Heart right ventricle (tissue), 16 donors: Measurements from ENCODE around the gene OLFM1. TPM values are rescaled to one million over a fixed set of nuclear protein-coding genes. Genes with fewer than 3 reads are reported as not detected.

Source experiments
- ATAC-seq, 8 donors: fragments of 200-7000 bp; cut with Tn5 transposase; one replicate each; pipeline ENCODE4 v1.9.1; 2020; ENCODE audit warnings: mild to moderate bottlenecking in 8 of 8, moderate library complexity in 8 of 8, moderate number of reproducible peaks in 1 of 8
- DNase-seq, 2 donors: peaks; one replicate each; pipeline ENCODE4 v3.0.0-alpha.2; 2020
- H3K27ac ChIP-seq, 10 donors: fragments of 200-600 bp; sonication (generic) in 2 of 10; one replicate each; pipeline versions ENCODE4 v1.5.0 to v1.8.0; 2020 to 2022; ENCODE audit warnings: mild to moderate bottlenecking in 3 of 10
- H3K27me3 ChIP-seq, 7 donors: fragments of 200-600 bp; one replicate each; pipeline ENCODE4 v1.8.0; 2021 to 2022; ENCODE audit warnings: mild to moderate bottlenecking in 2 of 7
- H3K36me3 ChIP-seq, 9 donors: fragments of 200-600 bp; sonication (generic) in 1 of 9; one replicate each; pipeline versions ENCODE4 v1.5.0 to v1.8.0; 2020 to 2022; ENCODE audit warnings: mild to moderate bottlenecking in 2 of 9
- H3K4me1 ChIP-seq, 9 donors: fragments of 200-600 bp; sonication (generic) in 1 of 9; one replicate each; pipeline versions ENCODE4 v1.5.0 to v1.8.0; 2020 to 2022; ENCODE audit warnings: mild to moderate bottlenecking in 4 of 9
- H3K4me3 ChIP-seq, 10 donors: fragments of 200-600 bp; sonication (generic) in 2 of 10; one replicate each; pipeline versions ENCODE4 v1.5.0 to v1.8.0; 2020 to 2022; ENCODE audit warnings: mild to moderate bottlenecking in 7 of 10, moderate library complexity in 2 of 10
- H3K9me3 ChIP-seq, 11 donors: fragments of 200-600 bp in 10 of 11; sonication (generic) in 2 of 11; one replicate each; pipeline versions ENCODE4 v1.5.0 to v1.8.0; 2013 to 2022; ENCODE audit warnings: mild to moderate bottlenecking in 2 of 11, control low read depth in 1 of 11, moderate library complexity in 1 of 11
- WGBS, 2 donors: extraction: QIAGEN DNeasy Blood & Tissue Kit; methylation state at CpG; one replicate each; pipeline ENCODE4 v1.1.7; 2013; ENCODE audit warnings: inconsistent platforms in 1 of 2; 5-methylcytosine and 5-hydroxymethylcytosine counted together
- intact Hi-C, 10 donors: fragments of 100-400 bp; cut with DNase I; formaldehyde crosslinking; loops; one replicate each; pipeline versions ENCODE4 v1.11.1 to v1.14.2; 2022
- polyA plus RNA-seq, 2 donors: library from polyadenylated mRNA; stranded (reverse); fragments of 200-250 nt; gene quantifications; one replicate each; pipeline ENCODE4 v1.2.3, GENCODE V29; 2013
- total RNA-seq, 10 donors: library from RNA; stranded (reverse); fragmentation: NEBNext Ultra II Directional in 3 of 10; extraction: Animal tissue kit (Norgen Biotek cat#: 25700) in 3 of 10; gene quantifications; one replicate each; pipeline versions ENCODE4 v1.2.1 to v1.2.4, GENCODE V29; 2021 to 2023
- TF ChIP-seq, protein P1 (sequence below), 9 donors: fragments of 200-600 bp; sonication (generic) in 2 of 9; IDR thresholded peaks; one replicate each; pipeline versions ENCODE4 v1.5.0 to v1.8.0; 2021 to 2022; ENCODE audit warnings: antibody characterized with exemption in 9 of 9, mild to moderate bottlenecking in 5 of 9, moderate library complexity in 1 of 9
- donor health status: Arrhythmogenic right ventricular cardiomyopathy.
- donor health status: ischemic (EF 13 %, LVEDD 7.1; RV severe dilation, severe dysfunction).
- donor health status: healthy with polysubstance abuse.
- donor health status: DM: no; HTN: yes; CAD: no.
- donor health status: DM: no; HTN: no; CAD: no.
- donor health status: ischemic (EF 25% LVEDD 6.9; RV normal size, moderate dysfunction).
- donor health status: ischemic (EF 25% LVEDD 5.7; RV mildly dilated, moderate dysfunction).
- donor health status: healthy.
- donor health status: DM: yes; HTN: yes; CAD: no.
- donor health status: Ischemic cardiomyopathy.
- donor health status: ischemic (EF 35%, LVEDD 5.7; RV mildly dilated, moderate dysfunction).
- donor health status: nonischemic (EF 11% LVEDD 7.7; RV severe dilation, severe dysfunction).
- donor health status: DM: yes; HTN: yes; CAD: no.
- donor health status: PGD.
- donor health status: ischemic (EF 29% LVEDD 5.4; RV normal size, mild dysfunction).
- donor health status: nonischemic (EF 23%, LVEDD 6.1; RV moderate dilation, normal function).

The OLFM1 gene
- total and polyA plus RNA-seq, 12 donors, result 3.3 to 14.9 (median 6.5) TPM

GRCh38 chr9:135085830-135086546, 1.5 kb upstream of the OLFM1 start:
- H3K27me3 ChIP-seq, result peaks cover 15 to 58% (median 34%) of the 10 kb centered on the region in 7 donors
- TF ChIP-seq, protein P1, sequence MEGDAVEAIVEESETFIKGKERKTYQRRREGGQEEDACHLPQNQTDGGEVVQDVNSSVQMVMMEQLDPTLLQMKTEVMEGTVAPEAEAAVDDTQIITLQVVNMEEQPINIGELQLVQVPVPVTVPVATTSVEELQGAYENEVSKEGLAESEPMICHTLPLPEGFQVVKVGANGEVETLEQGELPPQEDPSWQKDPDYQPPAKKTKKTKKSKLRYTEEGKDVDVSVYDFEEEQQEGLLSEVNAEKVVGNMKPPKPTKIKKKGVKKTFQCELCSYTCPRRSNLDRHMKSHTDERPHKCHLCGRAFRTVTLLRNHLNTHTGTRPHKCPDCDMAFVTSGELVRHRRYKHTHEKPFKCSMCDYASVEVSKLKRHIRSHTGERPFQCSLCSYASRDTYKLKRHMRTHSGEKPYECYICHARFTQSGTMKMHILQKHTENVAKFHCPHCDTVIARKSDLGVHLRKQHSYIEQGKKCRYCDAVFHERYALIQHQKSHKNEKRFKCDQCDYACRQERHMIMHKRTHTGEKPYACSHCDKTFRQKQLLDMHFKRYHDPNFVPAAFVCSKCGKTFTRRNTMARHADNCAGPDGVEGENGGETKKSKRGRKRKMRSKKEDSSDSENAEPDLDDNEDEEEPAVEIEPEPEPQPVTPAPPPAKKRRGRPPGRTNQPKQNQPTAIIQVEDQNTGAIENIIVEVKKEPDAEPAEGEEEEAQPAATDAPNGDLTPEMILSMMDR (IDR thresholded peaks at IDR 0.05), result peak; percentile 88 to 99 (median 97)
- peak overlapping the region in 9 of 10 donors; percentile 28 to 53 (median 41) for H3K4me3 ChIP-seq
- DNase-seq (peak; percentile 73 to 80), ATAC-seq (peak; percentile 65 to 91 (median 76))
- peaks cover 8 to 39% (median 33%) of the 10 kb centered on the region in 9 donors for H3K4me1 ChIP-seq
- WGBS, 2 donors, result 13% methylated on average over 30 of the region's 30 CpGs
- intact Hi-C loops, result loop anchor here (1.0 to 10.0 kb wide), 11 partner anchors 189 to 327 kb away; no protein-coding TSS in a partner anchor
- no peaks in the 10 kb centered on the region for H3K36me3 ChIP-seq
- no peaks in the 10 kb centered on the region for H3K9me3 ChIP-seq
- H3K27ac ChIP-seq, result peak overlapping the region in 3 of 10 donors; percentile 35 to 61 (median 60)

- Histone ChIP-seq H3K9me3 (no peaks in the 10 kb centered on the region), H3K27ac (peak overlapping the region in 4 of 10 donors; percentile 10 to 61 (median 52)), H3K4me3 (peak overlapping the region in 9 of 10 donors; percentile 28 to 54 (median 42)), H3K36me3 (no peaks in the 10 kb centered on the region), H3K27me3 (peaks cover 15 to 51% (median 34%) of the 10 kb centered on the region in 7 donors), H3K4me1 (peaks cover 8 to 39% (median 33%) of the 10 kb centered on the region in 9 donors)
- TF ChIP-seq, protein P1 (IDR thresholded peaks at IDR 0.05), result no peak
- DNase-seq, result no peak
- WGBS, 2 donors, result 9 to 17% methylated on average over 61 of the region's 61 CpGs
- ATAC-seq, result peak in 7 of 8 donors; percentile 2 to 28 (median 14)
- intact Hi-C loops, result loop anchor here (1.0 to 10.0 kb wide), 10 partner anchors 190 to 326 kb away; no protein-coding TSS in a partner anchor
These were observed 625 bp upstream of the OLFM1 start for GRCh38 chr9:135086597-135087488.

- H3K27ac ChIP-seq, result no peak overlapping the region
These were observed 455 bp downstream of the OLFM1 start for GRCh38 chr9:135087899-135088347.

More at GRCh38 chr9:135087899-135088347, 455 bp downstream of the OLFM1 start:
- Histone ChIP-seq H3K36me3 (no peaks in the 10 kb centered on the region), H3K4me3 (peak overlapping the region; percentile 3 to 59 (median 50)), H3K27me3 (peaks cover 15 to 49% (median 35%) of the 10 kb centered on the region in 7 donors), H3K4me1 (peaks cover 8 to 39% (median 33%) of the 10 kb centered on the region in 9 donors), H3K9me3 (no peaks in the 10 kb centered on the region)
- TF ChIP-seq, protein P1 (IDR thresholded peaks at IDR 0.05), result no peak
- 1% methylated on average over 36 to 57 of the region's 57 CpGs for WGBS, 2 donors
- intact Hi-C loops, result loop anchor here in 9 of 10 donors (2.0 to 10.0 kb wide), 8 partner anchors 191 to 325 kb away; no protein-coding TSS in a partner anchor
- DNase-seq (no peak), ATAC-seq (no peak)
